ENCODE results near the gene TBC1D10A.

Gene TBC1D10A

GRCh38 chr22:30244641-30245040 is 82.1 kb downstream of the TBC1D10A start:
- TF ChIP-seq CTCF (IDR thresholded peaks at IDR 0.05; ENCODE audit: low read depth, low read length): no peak
- peak overlapping the region; percentile 83 for H3K4me3 ChIP-seq (ENCODE audit: low read depth, low read length)

- H3K4me3 ChIP-seq (ENCODE audit: low read depth, low read length): peak overlapping the region; percentile 83
- no peak for TF ChIP-seq CTCF (IDR thresholded peaks at IDR 0.05; ENCODE audit: low read depth, low read length)
Observed at GRCh38 chr22:30244066-30244465, 82.7 kb downstream of the TBC1D10A start.

- no peak for TF ChIP-seq CTCF (IDR thresholded peaks at IDR 0.05; ENCODE audit: low read depth, low read length)
- no peak overlapping the region for H3K4me3 ChIP-seq (ENCODE audit: low read depth, low read length)
Observed at GRCh38 chr22:30243661-30244060, 83.1 kb downstream of the TBC1D10A start.

Measured in WI38 (cell line).